MM.1S (cell line): ENCODE results near the gene PSMG3.

Experiments used
- EZH2phosphoT487 ChIP-seq: fragments of 300-600 bp; sonication (generic); IDR thresholded peaks from 2 replicates; pipeline ENCODE4 v1.6.1; 2018; ENCODE audit warnings: antibody characterized with exemption, low read length
- TF ChIP-seq, protein P1 (sequence below): fragments of 300-600 bp; sonication (generic); IDR thresholded peaks from 2 replicates; pipeline ENCODE4 v1.5.1; 2016; ENCODE audit warnings: antibody characterized with exemption, low read length, mixed read lengths

DNA sequence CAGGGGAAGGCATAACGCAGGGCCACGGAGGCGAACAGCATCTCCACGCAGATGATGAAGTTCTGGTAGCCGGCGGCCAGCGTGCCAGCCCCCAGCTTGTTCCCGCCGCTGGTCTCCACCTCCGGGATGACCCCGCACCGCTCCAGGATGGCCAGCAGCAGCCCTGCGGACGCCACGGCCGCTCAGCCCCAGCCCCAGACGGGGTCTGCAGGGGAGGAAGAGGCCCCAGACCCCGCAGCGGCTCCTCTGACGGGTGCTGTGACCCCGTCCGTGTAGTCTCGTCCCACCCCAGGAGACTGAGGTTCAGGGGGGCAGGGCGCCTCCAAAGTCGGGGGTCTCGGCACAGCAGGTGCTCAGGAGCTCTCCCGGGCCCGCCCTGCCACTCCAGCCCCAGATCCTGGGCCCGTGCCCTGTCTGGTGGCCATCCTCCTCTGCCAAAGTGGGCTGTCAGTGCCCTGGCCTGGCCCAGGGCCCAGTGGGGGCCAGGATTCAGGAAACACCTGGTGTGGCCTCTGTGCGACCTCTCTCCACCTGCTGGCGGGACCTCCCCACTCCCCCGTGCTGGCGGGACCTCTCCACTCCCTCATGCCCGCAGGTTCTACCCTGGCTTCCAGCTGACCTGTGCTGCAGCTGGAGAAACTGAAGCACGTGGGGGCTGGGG, 21.9 kb downstream of the PSMG3 start:
- TF ChIP-seq, protein P1, sequence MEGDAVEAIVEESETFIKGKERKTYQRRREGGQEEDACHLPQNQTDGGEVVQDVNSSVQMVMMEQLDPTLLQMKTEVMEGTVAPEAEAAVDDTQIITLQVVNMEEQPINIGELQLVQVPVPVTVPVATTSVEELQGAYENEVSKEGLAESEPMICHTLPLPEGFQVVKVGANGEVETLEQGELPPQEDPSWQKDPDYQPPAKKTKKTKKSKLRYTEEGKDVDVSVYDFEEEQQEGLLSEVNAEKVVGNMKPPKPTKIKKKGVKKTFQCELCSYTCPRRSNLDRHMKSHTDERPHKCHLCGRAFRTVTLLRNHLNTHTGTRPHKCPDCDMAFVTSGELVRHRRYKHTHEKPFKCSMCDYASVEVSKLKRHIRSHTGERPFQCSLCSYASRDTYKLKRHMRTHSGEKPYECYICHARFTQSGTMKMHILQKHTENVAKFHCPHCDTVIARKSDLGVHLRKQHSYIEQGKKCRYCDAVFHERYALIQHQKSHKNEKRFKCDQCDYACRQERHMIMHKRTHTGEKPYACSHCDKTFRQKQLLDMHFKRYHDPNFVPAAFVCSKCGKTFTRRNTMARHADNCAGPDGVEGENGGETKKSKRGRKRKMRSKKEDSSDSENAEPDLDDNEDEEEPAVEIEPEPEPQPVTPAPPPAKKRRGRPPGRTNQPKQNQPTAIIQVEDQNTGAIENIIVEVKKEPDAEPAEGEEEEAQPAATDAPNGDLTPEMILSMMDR, result no peak
- TF ChIP-seq EZH2phosphoT487, result no peak
